ENCODE measurements around the gene ANGPT4. TPM values are rescaled to one million over a fixed set of nuclear protein-coding genes. Genes with fewer than 3 reads are reported as not detected.

Gene ANGPT4
- polyA plus RNA-seq, 1 of the 3 experiments (the other 2 are of a cell fraction) = not detected

DNA sequence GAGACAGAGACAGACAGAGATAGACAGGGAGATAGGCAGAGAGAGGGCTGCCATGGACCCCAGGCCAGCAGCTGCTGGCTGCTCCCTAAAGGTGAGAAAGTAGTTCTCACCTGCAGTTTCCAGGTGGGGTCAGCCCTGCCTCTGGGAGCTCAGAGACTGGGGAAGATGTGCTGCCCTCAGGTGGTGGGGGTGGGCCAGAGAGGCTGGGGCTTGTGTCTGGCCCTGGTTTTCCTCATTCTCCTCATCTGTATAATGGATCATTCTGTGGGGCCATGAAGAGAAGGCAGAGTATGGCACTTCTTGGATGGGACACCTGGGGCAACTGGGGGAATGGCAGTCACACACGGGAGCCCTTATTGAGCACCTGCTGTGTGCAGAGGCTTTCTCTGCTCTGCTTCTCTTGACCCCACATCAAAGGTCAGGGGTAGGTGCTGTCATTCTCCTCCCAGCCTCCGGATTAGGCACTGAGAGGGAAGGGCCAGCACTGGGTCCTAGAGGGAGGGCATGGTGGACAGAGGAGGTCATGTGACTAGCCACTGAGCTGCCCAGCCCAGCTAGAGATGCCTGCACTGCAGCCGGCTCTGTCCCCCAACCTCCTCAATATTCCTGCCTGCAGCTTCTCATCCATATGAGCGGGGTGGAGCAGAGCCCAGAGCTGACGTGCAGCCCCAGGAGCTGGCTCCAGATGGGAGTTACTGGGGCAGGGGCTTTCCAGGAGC lies 4.1 kb downstream of the ANGPT4 start:
- ChIA-PET CTCF (interaction anchor here (1.1 kb wide), 1 partner anchor 9 kb away, joined by 3 read pairs; no protein-coding TSS in a partner anchor), POLR2A (no interaction called here)
- H3K79me2 ChIP-seq (ENCODE audit: insufficient read depth) = no peaks in the 10 kb centered on the region
- no peak overlapping the region for H2AFZ ChIP-seq (ENCODE audit: low read depth)
- no peaks in the 10 kb centered on the region for H3K36me3 ChIP-seq (replicated peaks in 1 of 2; ENCODE audit: control insufficient read depth in 1 of 2, insufficient read depth in 2 of 2, low read length in 1 of 2)
- no peaks in the 10 kb centered on the region for H3K9me2 ChIP-seq
- no peak overlapping the region for H3K27ac ChIP-seq (ENCODE audit: low read depth in 2 of 2, low read length in 1 of 2)
- H3K4me1 ChIP-seq (ENCODE audit: control insufficient read depth in 1 of 2, insufficient read depth in 2 of 2, low read depth in 1 of 2, low read length in 1 of 2) = peaks cover 0 to 2% of the 10 kb centered on the region in 2 experiments; a peak in 1 of 4 replicates
- no peaks in the 10 kb centered on the region for H3F3A ChIP-seq (replicated peaks; ENCODE audit: insufficient read depth)
- 32% methylated on average over 5 of the region's 5 CpGs for WGBS (ENCODE audit: low lambda C conversion rate)
- no peak overlapping the region for H3K9ac ChIP-seq
- no peak overlapping the region for H3K4me3 ChIP-seq (ENCODE audit: low read depth in 2 of 2, low read length in 1 of 2)
- no peaks in the 10 kb centered on the region for H4K20me1 ChIP-seq (ENCODE audit: insufficient read depth)
- DNase-seq = no peak
- TF ChIP-seq, protein P1, sequence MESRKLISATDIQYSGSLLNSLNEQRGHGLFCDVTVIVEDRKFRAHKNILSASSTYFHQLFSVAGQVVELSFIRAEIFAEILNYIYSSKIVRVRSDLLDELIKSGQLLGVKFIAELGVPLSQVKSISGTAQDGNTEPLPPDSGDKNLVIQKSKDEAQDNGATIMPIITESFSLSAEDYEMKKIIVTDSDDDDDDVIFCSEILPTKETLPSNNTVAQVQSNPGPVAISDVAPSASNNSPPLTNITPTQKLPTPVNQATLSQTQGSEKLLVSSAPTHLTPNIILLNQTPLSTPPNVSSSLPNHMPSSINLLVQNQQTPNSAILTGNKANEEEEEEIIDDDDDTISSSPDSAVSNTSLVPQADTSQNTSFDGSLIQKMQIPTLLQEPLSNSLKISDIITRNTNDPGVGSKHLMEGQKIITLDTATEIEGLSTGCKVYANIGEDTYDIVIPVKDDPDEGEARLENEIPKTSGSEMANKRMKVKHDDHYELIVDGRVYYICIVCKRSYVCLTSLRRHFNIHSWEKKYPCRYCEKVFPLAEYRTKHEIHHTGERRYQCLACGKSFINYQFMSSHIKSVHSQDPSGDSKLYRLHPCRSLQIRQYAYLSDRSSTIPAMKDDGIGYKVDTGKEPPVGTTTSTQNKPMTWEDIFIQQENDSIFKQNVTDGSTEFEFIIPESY (IDR thresholded peaks at IDR 0.05; ENCODE audit: borderline replicate concordance, low read depth) = no peak
- TF ChIP-seq FOXM1 (IDR thresholded peaks at IDR 0.05; ENCODE audit: low read depth) = no peak
- no peak for TF ChIP-seq RAD21 (IDR thresholded peaks at IDR 0.05; ENCODE audit: low read length)
- TF ChIP-seq GATA2 (CRISPR knock-in tag; IDR thresholded peaks at IDR 0.05) = no peak
- no peak for TF ChIP-seq MXI1 (IDR thresholded peaks at IDR 0.05; ENCODE audit: low read depth, low read length)
- no peak for TF ChIP-seq RXRA (IDR thresholded peaks at IDR 0.05; ENCODE audit: borderline replicate concordance, low read depth)
- TF ChIP-seq SMC3 (IDR thresholded peaks at IDR 0.05; ENCODE audit: low read depth, low read length) = no peak
- TF ChIP-seq RFX5 (IDR thresholded peaks at IDR 0.05; ENCODE audit: low read length) = no peak
- H3K27me3 ChIP-seq (ENCODE audit: insufficient read depth) = peaks cover 6% of the 10 kb centered on the region; the same call in 1 of the 2 replicates
- no peaks in the 10 kb centered on the region for H3K9me3 ChIP-seq
- no peak overlapping the region for H3K4me2 ChIP-seq

DNA sequence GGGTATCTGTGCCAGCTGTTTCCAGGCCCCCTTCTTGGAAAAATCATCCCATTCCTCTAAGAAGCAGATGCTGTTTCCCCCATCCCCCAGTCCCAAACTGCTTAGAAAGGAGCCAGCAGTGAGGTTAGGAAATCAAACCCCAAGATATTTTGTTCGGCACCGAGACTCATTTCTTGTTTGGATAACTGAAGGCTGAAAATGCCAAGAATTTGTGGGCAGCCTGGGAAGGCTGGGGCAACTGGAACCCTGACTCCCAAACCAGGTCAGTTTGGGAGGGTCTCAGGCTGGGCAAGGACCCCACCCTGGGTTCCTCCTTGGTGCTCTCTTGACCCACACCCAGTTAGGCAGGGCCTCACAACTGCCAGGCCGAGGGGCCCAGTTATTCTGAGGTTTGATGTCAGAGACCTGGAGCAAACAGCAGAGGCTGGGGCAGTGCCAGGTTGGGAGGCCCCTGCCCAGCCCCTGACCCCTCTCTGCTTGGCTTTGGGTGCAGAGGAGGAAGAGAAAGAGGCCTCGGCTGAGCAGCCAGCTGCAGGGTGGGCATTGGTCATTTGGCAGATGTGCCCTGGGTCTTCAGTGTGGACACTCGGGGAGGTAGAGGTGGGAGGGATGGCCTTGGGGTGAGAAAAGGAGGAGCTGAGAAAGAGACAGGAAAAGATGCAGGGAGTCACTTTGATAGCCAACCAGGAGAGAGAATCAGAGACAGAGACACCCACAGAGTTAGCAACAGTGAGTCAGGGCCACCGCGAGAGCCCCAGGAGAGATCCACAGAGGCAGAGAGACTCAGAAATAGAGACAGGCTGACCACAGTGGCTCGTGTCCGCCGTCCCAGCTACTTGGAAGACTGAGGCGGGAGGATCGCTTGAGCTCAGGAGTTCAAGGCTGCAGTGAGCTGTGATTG lies 5.0 kb downstream of the ANGPT4 start:
- DNase-seq = no peak
- Histone ChIP-seq H3K4me2 (no peak overlapping the region), H2AFZ (ENCODE audit: low read depth) (no peak overlapping the region), H3K9ac (no peak overlapping the region), H3K4me1 (ENCODE audit: control insufficient read depth in 1 of 2, insufficient read depth in 2 of 2, low read depth in 1 of 2, low read length in 1 of 2) (peaks cover 0 to 2% of the 10 kb centered on the region in 2 experiments; a peak in 1 of 4 replicates), H3K79me2 (ENCODE audit: insufficient read depth) (no peaks in the 10 kb centered on the region), H3K27ac (ENCODE audit: low read depth in 2 of 2, low read length in 1 of 2) (no peak overlapping the region), H3K9me3 (no peaks in the 10 kb centered on the region), H3K27me3 (ENCODE audit: insufficient read depth) (peaks cover 6% of the 10 kb centered on the region; the same call in 1 of the 2 replicates), H3F3A (replicated peaks; ENCODE audit: insufficient read depth) (no peaks in the 10 kb centered on the region), H3K36me3 (replicated peaks in 1 of 2; ENCODE audit: control insufficient read depth in 1 of 2, insufficient read depth in 2 of 2, low read length in 1 of 2) (no peaks in the 10 kb centered on the region), H3K4me3 (ENCODE audit: low read depth in 2 of 2, low read length in 1 of 2) (no peak overlapping the region), H4K20me1 (ENCODE audit: insufficient read depth) (no peaks in the 10 kb centered on the region), H3K9me2 (no peaks in the 10 kb centered on the region)
- POLR2A ChIA-PET = interaction anchor here (0.7 kb wide), 1 partner anchor 8 kb away, joined by 3 read pairs; no protein-coding TSS in a partner anchor
- CTCF ChIA-PET = interaction anchor here (1.1 kb wide), 1 partner anchor 10 kb away, joined by 3 read pairs; no protein-coding TSS in a partner anchor
- 52% methylated on average over 12 of the region's 12 CpGs for WGBS (ENCODE audit: low lambda C conversion rate)
- TF ChIP-seq JUND (IDR thresholded peaks at IDR 0.05) = no peak
- no peak for TF ChIP-seq TAF1 (IDR thresholded peaks at IDR 0.05; ENCODE audit: borderline replicate concordance, low read depth, low read length)
- no peak for TF ChIP-seq RFX5 (IDR thresholded peaks at IDR 0.05; ENCODE audit: low read length)
- TF ChIP-seq EP300 (IDR thresholded peaks at IDR 0.05; ENCODE audit: borderline replicate concordance in 1 of 2, low read depth in 1 of 2, low read length in 1 of 2) = no peak
- TF ChIP-seq MEF2A (IDR thresholded peaks at IDR 0.05; ENCODE audit: borderline replicate concordance, low read depth) = no peak
- no peak for TF ChIP-seq TCF12 (IDR thresholded peaks at IDR 0.05)
- no peak for TF ChIP-seq CHD2 (IDR thresholded peaks at IDR 0.05; ENCODE audit: low read length, partially characterized antibody)
- TF ChIP-seq YY1 (IDR thresholded peaks at IDR 0.05; ENCODE audit: low read depth) = no peak
- no peak for TF ChIP-seq FOXJ3 (CRISPR knock-in tag; IDR thresholded peaks at IDR 0.05)
- TF ChIP-seq NFIC (IDR thresholded peaks at IDR 0.05; ENCODE audit: borderline replicate concordance) = no peak
- TF ChIP-seq, protein P2, sequence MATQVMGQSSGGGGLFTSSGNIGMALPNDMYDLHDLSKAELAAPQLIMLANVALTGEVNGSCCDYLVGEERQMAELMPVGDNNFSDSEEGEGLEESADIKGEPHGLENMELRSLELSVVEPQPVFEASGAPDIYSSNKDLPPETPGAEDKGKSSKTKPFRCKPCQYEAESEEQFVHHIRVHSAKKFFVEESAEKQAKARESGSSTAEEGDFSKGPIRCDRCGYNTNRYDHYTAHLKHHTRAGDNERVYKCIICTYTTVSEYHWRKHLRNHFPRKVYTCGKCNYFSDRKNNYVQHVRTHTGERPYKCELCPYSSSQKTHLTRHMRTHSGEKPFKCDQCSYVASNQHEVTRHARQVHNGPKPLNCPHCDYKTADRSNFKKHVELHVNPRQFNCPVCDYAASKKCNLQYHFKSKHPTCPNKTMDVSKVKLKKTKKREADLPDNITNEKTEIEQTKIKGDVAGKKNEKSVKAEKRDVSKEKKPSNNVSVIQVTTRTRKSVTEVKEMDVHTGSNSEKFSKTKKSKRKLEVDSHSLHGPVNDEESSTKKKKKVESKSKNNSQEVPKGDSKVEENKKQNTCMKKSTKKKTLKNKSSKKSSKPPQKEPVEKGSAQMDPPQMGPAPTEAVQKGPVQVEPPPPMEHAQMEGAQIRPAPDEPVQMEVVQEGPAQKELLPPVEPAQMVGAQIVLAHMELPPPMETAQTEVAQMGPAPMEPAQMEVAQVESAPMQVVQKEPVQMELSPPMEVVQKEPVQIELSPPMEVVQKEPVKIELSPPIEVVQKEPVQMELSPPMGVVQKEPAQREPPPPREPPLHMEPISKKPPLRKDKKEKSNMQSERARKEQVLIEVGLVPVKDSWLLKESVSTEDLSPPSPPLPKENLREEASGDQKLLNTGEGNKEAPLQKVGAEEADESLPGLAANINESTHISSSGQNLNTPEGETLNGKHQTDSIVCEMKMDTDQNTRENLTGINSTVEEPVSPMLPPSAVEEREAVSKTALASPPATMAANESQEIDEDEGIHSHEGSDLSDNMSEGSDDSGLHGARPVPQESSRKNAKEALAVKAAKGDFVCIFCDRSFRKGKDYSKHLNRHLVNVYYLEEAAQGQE (IDR thresholded peaks at IDR 0.05; ENCODE audit: low read depth, low read length) = no peak
- no peak for TF ChIP-seq SMC3 (IDR thresholded peaks at IDR 0.05; ENCODE audit: low read depth, low read length)
- TF ChIP-seq SIN3A (IDR thresholded peaks at IDR 0.05; ENCODE audit: borderline replicate concordance, low read depth, low read length) = no peak
- TF ChIP-seq GABPA (IDR thresholded peaks at IDR 0.05; ENCODE audit: low read depth) = no peak
